Occipital lobe (tissue), 2 donors: ENCODE measurements around the gene ARL5A. TPM values are rescaled to one million over a fixed set of nuclear protein-coding genes. Genes with fewer than 3 reads are reported as not detected.
"Not testable (repeated sequence)": the region's sequence is repeated elsewhere in the genome, so short reads cannot be mapped to it uniquely, and the experiment has no call there.

ENCODE experiments used
- DNase-seq: peaks from one replicate; lab custom pipeline; 2025; lab: John Stamatoyannopoulos, UW
- total RNA-seq: library from RNA; depleted of rRNA; stranded (reverse); fragments of >200 nt; gene quantifications from one replicate; pipeline ENCODE4 v1.2.3, GENCODE V29; 2014

The ARL5A gene
- total RNA-seq, 1 donor from 2014 or later = 87.7 TPM

DNA sequence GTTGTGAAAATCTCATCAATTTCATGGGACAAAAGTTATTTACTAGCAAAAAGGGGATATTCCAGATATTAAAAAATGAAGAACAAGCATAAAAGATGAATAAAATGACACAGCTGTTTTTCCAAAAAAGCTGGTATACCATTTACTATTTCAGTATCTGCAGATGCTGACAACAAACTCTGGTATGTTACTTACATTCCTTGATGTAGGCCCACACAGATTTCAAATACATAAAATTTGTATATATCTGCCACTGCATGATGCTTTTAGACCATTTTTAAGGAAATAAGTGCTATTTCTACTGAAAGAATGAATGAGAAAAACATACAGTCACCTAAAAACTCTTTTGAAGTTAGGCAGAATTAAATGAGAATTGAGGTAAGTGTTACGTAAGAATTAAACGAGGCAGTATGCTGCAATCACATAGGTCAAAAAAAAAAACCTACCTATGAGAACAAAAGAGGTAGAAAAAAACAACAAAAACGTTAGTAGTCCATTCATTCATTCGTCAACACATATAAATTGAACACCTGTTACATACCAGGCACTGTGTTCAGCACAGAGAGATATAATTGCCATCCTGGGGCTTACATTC lies 32.5 kb downstream of the ARL5A start:
- no peak for DNase-seq

DNA sequence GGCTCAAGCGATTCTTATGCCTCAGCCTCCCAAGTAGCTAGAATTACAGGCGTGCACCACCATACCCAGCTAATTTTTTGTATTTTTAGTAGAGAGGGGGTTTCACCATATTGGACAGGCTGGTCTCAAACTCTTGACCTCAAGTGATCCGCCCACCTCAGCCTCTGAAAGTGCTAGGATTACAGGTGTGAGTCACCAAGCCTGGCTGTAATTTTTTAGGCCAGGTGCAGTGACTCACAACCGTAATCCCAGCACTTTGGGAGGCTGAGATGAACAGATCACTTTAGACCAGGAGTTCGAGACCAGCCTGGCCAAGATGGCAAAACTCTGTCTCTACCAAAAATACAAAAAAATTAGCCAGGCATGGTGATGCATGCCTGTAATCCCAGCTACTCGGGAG lies 33.8 kb downstream of the ARL5A start:
- not testable (repeated sequence) for DNase-seq

DNA sequence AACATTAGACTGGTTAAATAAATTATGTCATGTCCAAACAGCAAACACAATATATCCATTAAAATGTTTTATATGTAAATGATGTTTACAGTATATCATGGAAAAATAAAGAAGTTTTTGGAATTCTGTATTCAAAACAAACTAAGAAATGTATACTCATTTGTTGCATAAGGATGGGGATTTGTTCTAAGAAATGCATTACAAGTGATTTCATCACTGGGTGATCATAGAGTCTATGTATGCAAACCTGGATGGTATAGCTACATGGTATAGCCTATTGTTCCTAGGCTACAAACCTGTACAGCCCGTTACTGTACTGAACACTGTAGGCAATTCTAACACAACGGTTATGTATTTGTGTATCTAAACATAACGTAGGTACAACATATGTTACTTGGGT lies 35.1 kb downstream of the ARL5A start:
- no peak for DNase-seq

DNA sequence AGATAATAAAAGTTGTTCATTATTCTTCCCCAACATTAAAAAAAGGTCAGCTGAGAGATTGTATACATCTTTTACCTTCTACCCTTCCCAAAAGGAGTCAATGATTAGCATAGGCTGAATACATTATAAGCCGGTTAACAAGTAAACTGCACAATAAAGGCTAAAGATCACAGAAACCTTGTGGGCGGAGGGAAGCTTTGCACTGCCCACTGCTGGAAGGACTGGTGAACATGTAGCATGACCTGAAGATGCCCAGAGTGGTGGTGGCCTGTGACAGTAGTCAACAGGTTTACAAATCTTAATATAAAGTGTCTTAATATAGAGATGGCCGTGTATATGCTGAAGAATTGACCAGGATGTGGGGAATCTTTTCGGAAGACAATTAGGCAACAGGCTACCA lies 35.6 kb downstream of the ARL5A start:
- DNase-seq = no peak

DNA sequence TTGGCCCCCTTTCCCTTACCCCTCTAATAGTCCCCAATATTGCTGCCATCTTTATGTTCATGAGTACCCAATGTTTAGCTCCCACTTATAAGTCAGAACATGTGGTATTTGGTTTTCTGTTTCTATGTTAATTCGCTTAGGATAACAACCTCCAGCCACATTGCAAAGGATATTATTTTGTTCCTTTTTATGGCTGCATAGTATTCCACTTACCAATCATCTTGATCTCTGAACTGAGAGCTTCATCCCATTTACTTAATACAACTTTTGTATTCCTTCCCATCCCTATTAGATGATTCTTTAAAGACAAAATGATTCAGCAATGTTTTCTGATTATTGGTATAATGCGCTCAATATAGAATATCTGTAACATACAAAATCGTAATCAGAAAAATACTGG lies 36.7 kb downstream of the ARL5A start:
- DNase-seq = no peak

DNA sequence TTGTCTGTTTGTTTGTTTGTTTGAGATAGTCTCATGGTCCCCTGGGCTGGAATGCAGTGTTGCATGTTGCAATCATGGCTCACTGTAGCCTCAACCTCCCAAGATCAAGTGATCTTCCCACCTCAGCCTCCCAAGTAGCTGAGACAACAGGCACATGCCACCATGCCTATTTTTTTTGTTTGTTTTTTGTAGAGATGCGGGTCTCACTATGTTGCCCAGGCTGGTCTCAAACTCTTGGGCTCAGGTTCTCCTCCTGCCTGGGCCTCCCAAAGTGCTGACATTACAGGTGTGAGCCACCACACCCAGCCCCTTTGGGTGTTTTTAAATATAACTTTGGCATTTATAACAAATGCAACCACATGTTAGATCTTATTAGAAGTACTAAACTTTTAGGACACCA lies 37.5 kb downstream of the ARL5A start:
- no peak for DNase-seq

GRCh38 chr2:151789055-151789834 lies 39.0 kb downstream of the ARL5A start:
- no peak for DNase-seq

GRCh38 chr2:151786483-151786882 lies 41.7 kb downstream of the ARL5A start:
- no peak for DNase-seq

DNA sequence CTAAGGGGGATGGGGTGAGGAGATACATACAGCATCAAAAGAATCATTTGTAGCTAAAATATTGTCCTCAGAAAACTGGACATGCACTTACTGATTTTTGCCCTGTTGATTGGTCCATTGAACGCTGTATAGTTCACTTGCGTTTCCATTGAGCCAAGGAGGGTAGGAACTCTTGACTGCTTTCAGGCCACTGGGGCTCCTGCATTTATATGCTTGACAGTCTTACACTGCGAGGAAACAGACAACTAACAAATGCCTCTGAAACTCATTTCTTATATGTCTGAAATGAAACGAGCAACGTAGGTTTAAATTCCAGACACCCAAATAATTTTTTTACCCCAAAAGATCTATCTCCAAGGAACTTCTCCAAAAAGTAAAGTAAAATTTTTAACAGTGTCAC lies 42.1 kb downstream of the ARL5A start:
- no peak for DNase-seq

DNA sequence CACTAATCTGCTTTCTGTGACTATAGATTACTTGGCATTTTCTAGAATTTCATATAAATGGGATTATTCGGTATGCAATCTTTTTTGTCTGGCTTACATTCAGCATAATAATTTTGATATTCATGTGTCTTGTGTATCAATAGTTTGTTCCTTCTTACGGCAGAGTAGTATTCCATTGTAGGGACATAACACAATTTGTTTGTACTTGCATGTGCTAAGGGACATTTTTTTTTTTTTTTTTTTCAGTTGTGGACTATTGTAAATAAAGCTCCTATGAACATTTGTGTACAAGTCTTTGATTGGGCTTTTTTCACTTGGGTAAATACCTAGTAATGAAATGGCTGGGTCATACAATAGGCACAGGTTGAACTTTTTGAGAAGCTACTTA lies 45.1 kb downstream of the ARL5A start:
- DNase-seq = no peak

- no peak for DNase-seq
Observed at GRCh38 chr2:151782378-151783132, 45.7 kb downstream of the ARL5A start.

DNA sequence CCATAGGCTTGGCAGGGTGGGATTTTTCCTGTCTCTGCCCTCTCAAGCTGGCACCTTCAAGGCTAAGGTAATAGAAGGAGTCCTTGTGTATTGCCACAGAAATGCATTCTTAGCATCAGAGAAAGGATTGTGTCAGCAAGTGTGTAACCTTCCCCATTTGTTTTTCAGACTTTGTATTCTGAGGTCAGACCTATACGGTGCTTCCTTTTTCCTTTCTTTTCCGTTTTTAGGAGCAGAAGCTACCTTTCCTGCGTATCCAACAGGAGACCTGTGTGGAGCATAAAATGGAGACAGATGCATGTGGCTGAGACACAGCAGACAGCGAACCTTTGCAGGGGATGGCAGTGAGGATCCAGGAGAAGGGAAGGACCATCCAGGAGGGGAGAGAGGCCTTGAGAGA lies 46.6 kb downstream of the ARL5A start:
- DNase-seq = no peak

GRCh38 chr2:151780938-151781337 lies 47.3 kb downstream of the ARL5A start:
- no peak for DNase-seq

DNA sequence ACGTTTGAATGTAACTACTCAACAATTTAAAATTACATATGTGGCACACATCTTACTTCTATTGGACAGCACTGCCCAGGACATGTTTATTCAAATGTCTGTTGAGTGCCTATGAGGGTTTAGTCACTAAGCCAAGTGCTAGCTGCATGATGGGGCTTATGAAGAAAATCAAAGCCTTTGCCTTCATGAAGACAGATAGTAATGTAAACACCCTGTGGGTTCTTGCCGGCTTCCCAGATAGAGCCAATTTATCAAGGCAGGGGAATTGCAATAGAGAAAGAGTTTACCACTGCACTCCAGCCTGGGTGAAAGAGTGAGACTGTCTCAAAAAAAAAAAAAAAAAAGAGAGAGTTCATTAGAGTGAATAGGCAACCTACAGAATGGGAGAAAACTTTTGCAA lies 50.3 kb downstream of the ARL5A start:
- DNase-seq = no peak

DNA sequence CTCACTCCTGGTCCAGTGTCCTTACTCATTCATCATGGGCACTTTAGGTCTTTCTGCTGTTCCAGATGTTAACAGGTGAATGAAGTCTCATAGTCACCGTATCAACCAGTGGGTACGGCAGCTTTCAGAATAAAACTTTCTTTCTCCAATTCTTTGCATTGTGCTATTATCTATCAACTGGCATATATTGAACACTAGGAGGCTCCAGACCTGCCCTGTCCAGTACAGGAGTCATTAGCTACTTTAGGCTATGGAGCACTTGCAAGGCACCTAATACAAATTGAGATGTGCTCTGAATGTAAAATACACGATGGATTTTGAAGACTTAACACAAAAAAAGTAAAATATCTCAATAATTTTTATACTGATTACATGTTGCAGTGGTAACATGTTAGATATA lies 50.7 kb downstream of the ARL5A start:
- DNase-seq = no peak

DNA sequence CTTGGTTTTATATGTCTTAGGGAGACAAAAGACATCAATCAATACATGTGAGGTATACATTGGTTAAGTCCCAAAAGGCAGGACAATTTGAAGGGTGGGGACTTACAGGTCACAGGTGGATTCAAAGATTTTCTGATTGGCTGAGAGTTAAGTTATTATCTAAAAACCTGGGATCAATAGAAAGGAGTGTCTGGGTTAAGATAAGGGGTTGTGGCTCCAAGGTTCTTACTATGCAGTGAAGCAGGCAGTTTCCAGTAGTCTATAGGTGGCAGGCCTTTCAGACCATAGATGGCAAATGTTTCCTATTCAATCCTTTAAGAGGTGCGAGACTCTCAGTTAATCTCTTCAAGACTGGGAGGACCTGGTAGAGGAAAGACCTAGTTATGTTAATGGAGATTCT lies 51.9 kb downstream of the ARL5A start:
- DNase-seq = no peak

GRCh38 chr2:151775057-151775740 lies 53.0 kb downstream of the ARL5A start:
- DNase-seq = no peak

- no peak for DNase-seq
Observed at GRCh38 chr2:151774506-151774905, 53.7 kb downstream of the ARL5A start.

- DNase-seq = no peak
Observed at GRCh38 chr2:151771599-151772358, 56.4 kb downstream of the ARL5A start.

GRCh38 chr2:151770995-151771394 lies 57.2 kb downstream of the ARL5A start:
- no peak for DNase-seq

- no peak for DNase-seq
Observed at GRCh38 chr2:151769606-151770005, 58.6 kb downstream of the ARL5A start.
